Activated CD4-positive, CD25-positive, alpha-beta regulatory T cell treated with anti-CD3 and anti-CD28 coated beads, Interleukin-2, amount 50 U/mL, for 16 hours (primary cell): Measurements from ENCODE around the gene PSG6.
"Not testable (repeated sequence)": the region's sequence is repeated elsewhere in the genome, so short reads cannot be mapped to it uniquely, and the experiment has no call there.

Experiments
- DNase-seq: peaks from one replicate; pipeline ENCODE4 v3.0.0-alpha.2; 2020; ENCODE audit warnings: low read depth, low spot score

PSG6 gene

DNA sequence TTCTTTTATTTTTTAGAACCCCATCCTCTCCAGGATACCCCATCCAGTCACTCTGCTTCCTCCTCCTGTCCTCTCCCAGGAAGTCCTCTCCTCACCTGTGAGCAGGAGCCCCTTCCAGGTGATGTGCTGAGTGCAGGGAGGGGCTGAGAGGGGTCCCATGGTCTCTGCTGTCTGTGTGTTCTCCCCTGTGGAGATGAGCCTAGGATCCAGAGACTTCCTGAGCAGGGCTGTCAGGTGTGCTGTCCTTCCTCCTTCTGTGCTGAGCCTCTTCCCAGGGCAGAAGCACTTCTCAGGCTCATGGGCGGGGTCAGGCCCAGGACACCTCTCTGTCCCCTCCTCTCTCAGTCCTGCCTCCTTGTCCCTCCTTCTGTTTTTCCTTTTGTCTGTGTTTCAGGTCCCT, at the start of gene PSG6:
TSS of gene PSG6 (minus strand) at position 261 of the 400 bp plus-strand sequence. CDS start at position 159, 102 bp downstream.
- DNase-seq: not testable (repeated sequence)

DNA sequence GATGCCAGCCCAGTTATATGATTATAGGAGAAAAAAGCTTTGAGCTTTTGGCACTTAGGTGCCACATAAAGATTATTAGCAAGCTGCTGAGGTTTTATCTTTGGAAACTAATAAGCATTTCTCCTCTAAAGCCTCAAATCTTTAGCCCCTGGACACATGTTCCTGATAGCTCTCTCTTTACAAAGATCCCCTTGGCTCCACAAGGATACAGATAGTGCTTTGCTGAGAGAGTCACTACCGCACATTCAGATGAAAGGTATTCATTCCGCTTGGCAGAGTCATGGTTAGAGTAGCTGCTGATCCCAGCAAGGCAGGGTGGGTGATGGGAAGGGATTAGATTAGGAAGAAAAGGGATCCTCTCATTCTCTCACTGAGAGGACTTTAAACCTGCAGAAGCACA, 47.5 kb upstream of the PSG6 start:
- DNase-seq: no peak

DNA sequence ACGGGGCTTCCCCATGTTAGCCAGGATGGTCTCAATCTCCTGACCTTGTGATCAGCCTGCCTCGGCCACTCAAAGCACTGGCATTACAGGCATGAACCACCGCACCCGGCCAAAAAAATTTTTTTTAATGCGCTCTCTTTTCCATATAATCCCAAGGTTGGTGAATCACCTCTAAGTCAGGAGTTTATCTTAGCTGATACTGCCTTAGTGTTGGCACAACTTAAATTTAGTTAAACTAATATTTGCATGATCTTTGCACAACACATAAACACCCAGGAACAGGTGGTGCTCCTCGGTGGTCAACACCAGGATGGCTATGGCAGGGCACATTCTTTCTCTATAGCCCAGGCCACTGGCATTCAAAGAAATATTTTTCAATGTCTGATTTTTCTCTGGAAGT, 43.4 kb upstream of the PSG6 start:
- no peak for DNase-seq

DNA sequence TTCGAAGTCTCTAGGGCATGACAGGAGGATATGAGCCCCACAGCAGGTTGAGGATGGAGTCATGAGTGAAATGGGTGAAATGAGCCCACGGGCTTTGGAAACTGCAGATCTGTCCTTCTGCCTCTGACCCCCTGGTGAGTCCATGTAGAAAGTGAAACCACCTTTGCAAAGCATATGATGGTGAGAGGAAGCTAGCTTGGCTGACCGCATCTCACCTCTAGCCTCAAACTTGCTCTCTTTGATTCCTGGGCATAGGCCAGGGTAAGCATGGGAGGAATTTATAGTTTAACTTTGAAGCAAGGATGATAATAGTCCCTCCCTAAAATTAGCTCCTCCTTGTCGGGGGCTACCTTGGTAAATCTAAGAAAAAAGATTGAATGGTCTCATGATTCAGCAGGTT, 34.4 kb upstream of the PSG6 start:
- DNase-seq: not testable (repeated sequence)

DNA sequence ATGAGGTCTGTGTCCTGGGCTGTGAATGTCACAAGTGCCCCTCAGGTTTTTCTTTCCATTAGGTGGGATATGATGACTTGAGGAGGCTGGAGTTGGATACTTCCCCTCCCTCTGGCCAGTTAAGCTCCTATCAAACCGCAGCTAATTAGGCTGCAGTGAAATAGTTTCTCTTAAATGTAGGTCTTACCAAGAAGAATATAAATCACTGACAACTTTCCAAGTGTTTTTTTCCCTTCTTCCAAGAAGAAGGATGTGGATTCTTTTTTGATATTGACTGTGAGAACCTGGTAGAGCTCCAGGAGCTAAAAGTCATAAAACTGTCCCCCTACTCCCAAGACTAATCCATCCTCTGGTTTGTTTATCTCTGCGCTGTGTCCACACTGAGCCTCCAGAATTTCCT, 33.8 kb upstream of the PSG6 start:
- not testable (repeated sequence) for DNase-seq

DNA sequence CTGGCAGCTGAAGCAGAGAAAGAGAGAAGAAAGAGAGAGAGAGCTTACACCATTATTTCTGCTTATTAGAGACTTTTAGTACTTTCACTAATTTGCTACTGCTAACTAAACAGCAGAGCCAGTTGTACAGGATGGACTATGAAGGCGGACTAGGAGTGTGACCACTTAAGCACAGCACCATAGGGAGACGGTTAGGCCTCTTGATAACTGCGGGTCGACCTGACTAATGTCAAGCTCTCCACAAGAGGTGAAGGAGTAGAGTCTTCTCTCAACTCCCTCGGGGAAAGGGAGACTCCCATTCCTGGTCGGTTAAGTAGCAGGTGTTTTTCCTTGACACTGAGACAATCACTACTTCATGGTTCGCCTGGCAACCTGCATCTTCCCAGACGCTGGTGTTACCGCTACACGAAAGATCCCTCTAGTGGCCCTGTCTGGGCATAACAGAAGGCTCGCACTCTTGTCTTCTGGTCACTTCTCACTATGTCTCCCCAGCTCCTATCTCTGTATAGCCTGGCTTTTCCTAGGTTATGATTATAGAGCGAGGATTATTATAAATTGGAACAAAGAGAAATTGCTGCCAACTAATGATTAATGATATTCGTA, 24.6 kb upstream of the PSG6 start:
- no peak for DNase-seq

DNA sequence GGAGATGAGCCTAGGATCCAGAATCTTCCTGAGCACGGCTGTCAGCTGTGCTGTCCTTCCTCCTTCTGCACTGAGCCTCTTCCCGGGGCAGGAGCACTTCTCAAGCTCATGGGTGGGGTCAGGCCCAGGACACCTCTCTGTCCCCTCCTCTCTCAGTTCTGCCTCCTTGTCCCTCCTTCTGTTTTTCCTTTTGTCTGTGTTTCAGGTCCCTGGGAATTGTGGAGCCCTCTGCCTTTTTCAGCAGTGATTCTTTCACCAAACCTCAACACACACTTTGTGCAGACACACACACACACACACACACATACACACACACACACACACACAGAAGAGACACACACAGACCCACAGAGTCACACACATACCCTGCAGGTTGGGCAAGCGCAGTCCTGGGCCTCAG, 19.4 kb upstream of the PSG6 start, which contains the start of gene PSG7:
TSS of gene PSG7 (minus strand) at position 101 of the 400 bp plus-strand sequence. CDS start 131 bp downstream, outside the sequence.
- not testable (repeated sequence) for DNase-seq

DNA sequence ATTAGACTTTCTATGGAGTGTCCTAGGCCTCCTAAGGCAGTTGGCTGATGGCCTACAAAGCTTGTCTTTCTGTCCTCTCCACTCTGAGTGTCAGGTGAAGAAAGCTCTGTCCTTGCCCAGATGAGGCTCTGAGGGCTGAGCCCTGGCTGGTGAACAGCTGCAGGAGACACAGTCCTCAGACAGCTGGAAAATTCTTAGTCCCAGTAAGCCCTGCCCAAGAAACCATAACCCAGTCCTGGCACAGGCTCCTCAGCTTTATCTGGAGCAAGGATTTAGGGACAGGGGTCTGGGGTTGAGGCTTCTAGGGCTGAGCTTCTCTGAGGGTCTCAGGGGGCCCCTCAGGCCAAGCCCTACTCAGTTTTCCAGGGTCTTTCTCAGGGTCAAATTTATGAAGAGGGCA, 17.0 kb upstream of the PSG6 start:
- not testable (repeated sequence) for DNase-seq

DNA sequence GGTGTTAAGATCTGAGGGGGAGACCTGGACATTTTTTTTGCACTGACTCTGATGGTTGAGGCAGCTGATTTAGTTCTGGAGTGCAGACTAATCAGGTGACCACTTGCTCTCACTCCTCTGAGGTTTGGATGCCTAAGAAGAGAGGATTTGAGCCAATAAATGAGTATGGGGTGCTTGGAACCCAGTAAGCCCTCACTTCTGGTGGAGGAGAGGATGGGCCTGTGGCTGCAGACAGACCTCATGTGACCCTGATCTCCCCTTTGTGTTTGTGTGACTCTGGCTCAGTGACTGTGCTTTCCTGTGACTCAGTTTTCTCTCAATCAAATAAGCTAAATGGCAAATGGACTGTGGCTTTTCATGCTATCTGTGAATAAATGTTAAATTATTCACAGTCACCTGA, 16.5 kb upstream of the PSG6 start:
- DNase-seq: not testable (repeated sequence)

DNA sequence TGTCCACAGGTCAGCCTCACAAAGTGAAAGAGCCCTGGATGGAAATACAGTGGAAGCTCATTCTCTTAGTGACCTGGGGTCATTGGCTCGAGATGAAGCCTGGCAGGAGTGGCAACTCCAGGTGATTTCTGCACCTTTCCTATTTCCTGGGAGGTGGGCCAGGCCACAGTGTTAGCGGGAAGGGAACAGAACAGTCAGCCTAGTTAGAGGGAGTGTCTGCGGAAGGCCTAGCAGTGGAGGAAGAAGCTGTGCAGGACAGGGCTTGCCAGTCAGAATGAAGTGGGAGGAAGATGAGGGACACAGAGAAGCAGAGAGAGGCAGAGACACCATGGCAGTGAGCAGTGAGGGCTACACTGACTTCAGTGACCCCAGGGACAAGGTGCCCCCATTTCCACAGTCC, 15.7 kb upstream of the PSG6 start:
- DNase-seq: not testable (repeated sequence)

DNA sequence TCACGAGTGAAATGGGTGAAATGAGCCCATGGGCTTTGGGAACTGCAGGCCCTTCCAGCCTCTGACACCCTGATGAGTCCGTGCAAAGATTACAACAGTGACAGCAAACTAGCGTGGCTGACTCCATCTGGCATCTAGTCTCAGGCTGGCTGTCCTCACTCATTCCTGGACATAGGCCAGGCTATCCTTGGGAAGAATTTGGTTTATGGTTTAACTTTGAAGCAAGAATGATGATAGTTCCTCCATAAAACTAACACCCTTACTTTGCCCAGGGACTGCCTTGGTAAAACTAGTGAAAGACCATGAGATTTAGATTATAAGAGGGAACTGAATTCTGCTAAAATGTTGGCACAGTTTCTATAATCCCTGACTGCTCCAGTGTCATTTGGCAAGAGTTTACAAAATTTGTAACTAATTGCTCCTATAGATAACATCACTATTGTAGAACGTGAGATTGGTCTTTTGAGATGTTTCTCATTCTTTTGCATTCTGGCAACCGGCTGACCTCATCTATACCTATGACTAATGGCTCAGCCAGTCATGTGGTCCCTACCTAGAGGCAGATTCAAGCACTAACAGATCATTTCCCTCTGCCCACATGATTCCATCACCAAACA, 14.9 kb upstream of the PSG6 start:
- DNase-seq: not testable (repeated sequence)

DNA sequence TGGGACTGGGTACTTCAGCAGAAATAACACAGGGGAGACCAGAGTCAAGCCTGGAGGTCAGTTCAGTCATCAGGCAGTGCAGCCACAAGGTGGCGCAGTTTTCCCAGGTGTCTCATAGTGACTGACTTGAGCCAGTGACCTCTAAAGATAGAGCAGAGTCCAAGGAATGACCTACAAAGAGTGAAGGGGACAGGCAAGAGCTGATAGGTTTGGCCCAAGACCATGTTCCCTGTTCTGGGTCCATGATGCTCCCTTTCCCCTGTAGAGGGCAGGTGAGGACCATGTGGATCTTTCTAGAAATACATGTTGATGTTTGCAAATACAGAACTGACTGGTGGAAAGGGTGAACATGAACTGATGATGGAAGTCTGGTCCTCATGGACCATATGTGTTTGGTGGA, 12.5 kb upstream of the PSG6 start:
- not testable (repeated sequence) for DNase-seq

DNA sequence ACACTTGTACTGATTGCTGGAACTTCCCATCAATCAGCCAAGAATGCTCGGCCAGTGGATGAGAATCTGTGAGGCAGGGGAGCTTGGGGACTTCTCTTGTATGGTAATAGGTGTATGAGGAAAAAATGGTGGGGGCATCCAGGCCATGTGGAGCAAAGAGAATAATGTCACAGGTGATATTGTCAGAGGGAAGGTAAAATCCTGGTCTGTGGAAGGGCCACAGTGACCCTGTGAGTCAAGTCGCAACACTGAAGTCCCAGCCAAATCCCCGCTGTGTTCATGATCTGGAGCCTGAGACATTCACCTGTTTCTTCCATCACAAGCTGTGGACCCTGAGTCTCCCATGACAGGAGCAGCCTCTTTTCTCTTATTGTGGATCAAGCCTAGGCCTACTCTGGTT, 11.2 kb upstream of the PSG6 start:
- no peak for DNase-seq

DNA sequence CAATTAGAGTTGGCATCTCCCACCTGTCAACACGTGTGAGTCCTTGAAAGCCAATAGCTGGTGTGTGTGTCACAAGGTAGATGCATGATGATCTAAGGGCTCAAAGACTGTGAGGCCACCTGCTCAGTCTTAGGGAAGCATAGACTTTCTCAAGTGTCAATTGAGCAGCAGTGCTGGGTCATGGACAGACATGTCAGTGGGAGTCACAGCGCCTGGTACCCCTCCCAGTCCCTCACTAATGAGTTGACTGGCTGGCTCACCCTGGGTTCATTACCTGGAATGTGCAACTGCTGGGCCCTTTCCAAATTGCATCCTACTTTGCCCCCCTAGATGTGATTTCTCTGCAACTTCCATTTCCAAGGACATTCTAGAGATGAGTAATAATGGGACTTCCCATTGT, 9.1 kb upstream of the PSG6 start:
- DNase-seq: no peak

DNA sequence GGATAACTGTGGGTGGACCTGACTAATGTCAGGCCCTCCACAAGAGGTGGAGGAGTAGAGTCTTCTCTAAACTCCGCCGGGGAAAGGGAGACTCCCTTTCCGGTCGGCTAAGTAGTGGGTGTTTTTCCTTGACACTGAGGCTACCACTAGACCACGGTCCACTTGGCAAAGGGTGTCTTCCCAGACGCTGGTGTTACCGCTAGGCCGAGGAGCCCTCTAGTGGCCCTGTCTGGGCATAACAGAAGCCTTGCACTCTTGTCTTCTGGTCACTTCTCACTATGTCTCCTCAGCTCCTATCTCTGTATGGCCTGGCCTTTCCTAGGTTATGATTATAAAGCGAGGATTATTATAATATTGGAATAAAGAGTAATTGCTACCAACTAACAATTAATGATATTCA, 5.4 kb upstream of the PSG6 start:
- not testable (repeated sequence) for DNase-seq

DNA sequence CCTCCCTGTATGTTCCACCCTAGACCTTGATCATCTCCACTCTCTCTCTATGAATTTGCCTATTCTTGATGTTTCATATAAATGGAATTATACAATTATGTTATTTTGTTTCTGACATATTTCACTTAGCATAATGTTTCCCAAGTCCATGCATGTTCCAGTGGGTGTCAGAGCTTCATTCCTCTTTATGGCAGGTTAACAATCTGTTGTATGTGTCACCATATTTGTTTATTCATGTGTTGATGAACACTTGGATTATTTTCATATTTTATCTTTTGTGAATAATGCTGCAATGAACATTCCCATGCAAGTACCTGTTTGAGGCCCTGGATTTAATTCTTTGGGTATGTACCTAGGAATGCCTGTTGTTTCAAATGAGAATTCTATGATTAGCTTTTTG, 3.3 kb upstream of the PSG6 start:
- not testable (repeated sequence) for DNase-seq

DNA sequence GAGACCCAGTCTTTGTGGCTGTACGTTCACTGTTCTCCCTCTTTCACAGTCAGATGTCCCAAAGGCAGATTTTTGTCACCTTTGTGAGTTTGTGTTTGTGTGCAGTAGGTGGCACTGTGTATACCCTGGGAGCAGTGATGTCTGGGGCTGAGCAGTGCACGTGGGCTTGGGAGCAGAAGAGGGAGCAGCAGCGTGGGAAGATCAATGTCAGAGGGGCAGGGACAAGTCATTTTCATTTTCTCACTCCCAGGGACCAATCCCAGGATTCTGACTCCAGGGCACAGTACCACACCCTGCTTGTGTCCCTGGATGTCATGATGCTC, 2.0 kb upstream of the PSG6 start:
- DNase-seq: no peak

DNA sequence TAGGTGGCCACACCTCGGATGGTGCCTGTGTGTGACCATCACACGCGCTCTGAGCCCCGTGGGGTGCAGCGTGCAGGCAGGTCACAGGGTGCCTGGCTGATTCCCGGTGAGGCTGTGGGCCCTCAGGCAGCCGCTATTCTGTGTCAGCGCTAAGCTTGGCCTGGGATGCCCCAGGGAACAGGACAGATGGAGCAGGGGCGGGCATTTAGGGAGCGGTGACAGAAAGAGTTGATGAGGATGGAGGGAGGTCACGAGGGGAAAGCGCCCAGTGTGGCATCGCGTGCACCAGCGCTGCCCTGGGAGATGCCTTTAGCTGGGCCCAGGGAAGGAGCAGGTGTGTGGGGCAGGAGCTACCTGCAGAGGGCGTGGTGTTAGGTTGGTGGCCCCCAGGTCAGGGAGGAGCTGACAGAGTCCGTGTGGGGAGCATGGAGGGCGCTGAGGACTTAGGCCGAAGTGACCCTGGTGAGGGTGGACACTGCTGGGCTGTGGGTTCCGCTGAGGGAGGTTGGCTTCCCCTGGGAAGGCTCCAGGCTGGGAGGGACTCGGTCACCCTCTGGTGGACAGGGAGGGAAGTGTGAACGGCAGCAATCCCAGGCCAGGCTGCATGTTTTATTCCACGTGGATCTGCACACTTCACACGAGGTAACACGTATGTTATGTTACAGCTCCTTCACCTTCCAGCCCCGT, 1.5 kb upstream of the PSG6 start:
- DNase-seq: not testable (repeated sequence)

DNA sequence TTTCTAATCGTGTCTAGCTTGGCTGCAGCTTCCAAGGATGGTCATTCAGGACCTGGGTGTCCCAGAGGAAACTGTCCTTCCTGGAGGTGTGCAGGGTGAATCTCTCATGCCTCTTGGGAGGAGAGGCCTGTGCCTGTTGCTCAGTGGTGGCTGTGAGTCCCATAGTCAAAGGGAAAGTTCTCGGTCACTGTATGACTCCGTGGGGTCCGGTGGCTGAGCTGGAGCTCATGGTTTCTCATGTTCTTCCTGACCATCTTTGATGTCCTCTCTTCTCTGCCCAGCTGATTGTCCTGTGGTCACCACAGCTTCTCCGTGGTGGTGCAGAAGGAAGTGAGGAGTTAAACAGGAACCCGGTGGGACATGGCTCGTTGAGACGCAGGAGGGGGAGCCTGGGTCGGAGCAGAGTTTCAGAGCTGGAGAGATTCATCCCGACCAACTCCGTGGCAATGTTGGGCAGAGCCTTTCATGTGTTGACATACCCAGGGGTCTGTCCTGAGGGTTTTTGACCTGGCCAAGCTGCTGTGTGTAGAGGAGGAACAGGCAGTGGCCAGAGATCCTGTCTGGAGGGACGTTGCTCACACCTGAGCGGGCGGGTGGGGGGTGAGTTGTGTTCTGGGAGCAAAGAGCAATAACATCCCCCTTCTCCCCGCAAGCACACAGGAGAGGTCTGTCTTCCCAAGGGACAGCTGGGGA, 829 bp upstream of the PSG6 start:
- not testable (repeated sequence) for DNase-seq

DNA sequence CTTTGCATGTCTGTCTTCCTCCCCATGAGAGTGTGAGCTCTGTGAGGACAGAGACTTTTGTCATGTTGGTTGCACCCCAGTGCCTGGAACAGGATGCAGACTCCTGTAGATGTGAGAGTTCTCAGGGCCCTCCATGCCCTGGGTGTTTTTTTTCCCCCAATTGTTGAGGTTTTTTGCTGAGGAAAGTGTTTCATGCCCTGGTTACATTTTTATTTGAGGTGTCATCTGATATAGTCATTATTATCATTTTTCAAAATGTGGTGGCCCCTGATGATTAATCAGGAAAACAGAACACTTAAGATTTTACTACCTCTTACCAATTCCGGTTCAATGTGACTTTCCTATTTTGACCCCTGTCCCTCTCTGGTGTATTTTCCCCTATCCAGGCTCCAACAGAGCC, 763 bp downstream of the PSG6 start:
- DNase-seq: not testable (repeated sequence)

DNA sequence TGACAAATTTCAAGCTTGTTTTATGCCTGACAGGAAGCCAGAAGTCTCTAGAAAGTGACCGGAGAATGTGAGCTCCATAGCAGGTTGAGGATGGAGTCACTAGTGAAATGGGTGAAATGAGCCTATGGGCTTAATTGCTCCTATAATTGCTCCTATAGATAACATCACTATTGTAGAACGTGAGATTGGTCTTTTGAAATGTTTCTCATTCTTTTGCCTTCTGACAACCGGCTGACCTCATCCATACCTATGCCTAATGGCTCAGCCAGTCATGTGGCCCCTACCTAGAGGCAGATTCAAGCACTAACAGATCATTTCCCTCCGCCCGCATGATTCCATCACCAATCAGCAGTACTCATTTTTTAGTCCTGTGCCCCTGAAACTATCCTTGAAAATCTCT, 4.2 kb downstream of the PSG6 start:
- DNase-seq: not testable (repeated sequence)

DNA sequence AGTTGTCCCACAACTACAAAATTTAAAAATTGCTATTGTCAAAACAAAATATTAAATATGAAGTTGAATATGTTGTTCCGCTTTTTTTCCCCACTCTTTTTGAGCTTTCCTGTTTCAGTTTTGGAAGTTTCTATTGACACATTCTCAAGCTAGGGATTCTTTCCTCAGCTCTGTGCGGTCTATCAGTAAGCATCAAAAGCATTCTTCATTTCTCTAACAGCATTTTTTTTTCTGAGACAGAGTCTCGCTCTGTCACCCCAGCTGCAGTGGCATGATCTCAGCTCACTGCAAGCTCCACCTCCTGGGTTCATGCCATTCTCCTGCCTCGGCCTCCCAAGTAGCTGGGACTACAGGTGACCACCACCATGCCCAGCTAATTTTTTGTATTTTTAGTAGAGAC, 4.8 kb downstream of the PSG6 start:
- not testable (repeated sequence) for DNase-seq
